Keratinocyte (primary cell): ENCODE measurements around the gene MIGA1. TPM values are rescaled to one million over a fixed set of nuclear protein-coding genes. Genes with fewer than 3 reads are reported as not detected.

ENCODE experiments used
- DNase-seq: peaks from one replicate; pipeline ENCODE4 v3.0.0-alpha.2; 2011; ENCODE audit warnings: low read depth, missing footprints, low spot score
- FAIRE-seq: peaks from 2 replicates; lab custom pipeline; 2011; peaks lifted over from hg19 to GRCh38; lab: Jason Lieb, UNC
- H2AFZ ChIP-seq: 2 replicates; pipeline ENCODE4 v1.6.0; 2012; ENCODE audit warnings: low read length, control low read depth, inconsistent platforms; ENCODE audit not compliant: control insufficient read depth
- H3K27ac ChIP-seq: 2 replicates; pipeline ENCODE4 v1.5.1; 2011; ENCODE audit warnings: low read length; ENCODE audit not compliant: control insufficient read depth, insufficient read depth
- H3K27me3 ChIP-seq: 3 replicates; pipeline ENCODE4 v1.6.0; 2011; ENCODE audit warnings: low read length; ENCODE audit not compliant: control insufficient read depth, insufficient read depth; ENCODE audit errors: extremely low read depth
- H3K36me3 ChIP-seq, 2 experiments: 2 replicates in 1 of 2; 3 replicates in 1 of 2; pipeline ENCODE4 v1.5.1; 2011; ENCODE audit warnings: low read length in 2 of 2, mild to moderate bottlenecking in 1 of 2; ENCODE audit not compliant: control insufficient read depth in 2 of 2, insufficient read depth in 2 of 2; ENCODE audit errors: extremely low read depth in 1 of 2
- H3K4me1 ChIP-seq: 3 replicates; pipeline ENCODE4 v1.5.1; 2011; ENCODE audit warnings: low read length; ENCODE audit not compliant: control insufficient read depth, insufficient read depth; ENCODE audit errors: extremely low read depth
- H3K4me2 ChIP-seq: 3 replicates; pipeline ENCODE4 v1.6.0; 2011; ENCODE audit warnings: low read depth, low read length; ENCODE audit not compliant: control insufficient read depth, insufficient read depth; ENCODE audit errors: extremely low read depth
- H3K4me3 ChIP-seq, 3 experiments: fragments of 200-600 bp in 1 of 3; sonication (generic) in 1 of 3; 2 replicates in 2 of 3; 3 replicates in 1 of 3; pipeline ENCODE4 v1.5.1; 2011 to 2016; ENCODE audit warnings: low read length in 3 of 3, mild to moderate bottlenecking in 3 of 3, control low read depth in 2 of 3, inconsistent platforms in 1 of 3, low read depth in 1 of 3, mixed read lengths in 1 of 3, mixed run types in 1 of 3, moderate library complexity in 1 of 3; ENCODE audit not compliant: control insufficient read depth in 2 of 3, insufficient read depth in 2 of 3; ENCODE audit errors: extremely low read depth in 1 of 3
- H3K79me2 ChIP-seq: 2 replicates; pipeline ENCODE4 v1.6.0; 2012; ENCODE audit warnings: low read length; ENCODE audit not compliant: control insufficient read depth, insufficient read depth
- H3K9ac ChIP-seq: 3 replicates; pipeline ENCODE4 v1.6.0; 2011; ENCODE audit warnings: low read length; ENCODE audit not compliant: control insufficient read depth, insufficient read depth; ENCODE audit errors: extremely low read depth
- H3K9me1 ChIP-seq: 3 replicates; pipeline ENCODE4 v1.6.0; 2011; ENCODE audit warnings: low read length; ENCODE audit not compliant: control insufficient read depth, insufficient read depth; ENCODE audit errors: extremely low read depth
- H3K9me3 ChIP-seq: 2 replicates; pipeline ENCODE4 v1.5.1; 2012; ENCODE audit warnings: low read depth, low read length; ENCODE audit not compliant: control insufficient read depth
- H4K20me1 ChIP-seq: 3 replicates; pipeline ENCODE4 v1.6.0; 2011; ENCODE audit warnings: low read length; ENCODE audit not compliant: control insufficient read depth, insufficient read depth; ENCODE audit errors: extremely low read depth
- CTCF ChIP-seq, 3 experiments: IDR thresholded peaks in 1 of 3; conservative IDR thresholded peaks in 1 of 3; optimal IDR thresholded peaks in 1 of 3; 2 replicates in 2 of 3; 3 replicates in 1 of 3; pipeline versions ENCODE3 to v1.5.1; 2011; ENCODE audit warnings: low read length in 3 of 3, mild to moderate bottlenecking in 3 of 3, moderate library complexity in 2 of 3, control low read depth in 1 of 3, inconsistent platforms in 1 of 3; ENCODE audit not compliant: insufficient read depth in 2 of 3; ENCODE audit errors: extremely low read depth in 1 of 3
- EZH2 ChIP-seq: IDR thresholded peaks from one replicate; pipeline ENCODE4 v1.6.1; 2012; ENCODE audit warnings: inconsistent platforms, mild to moderate bottlenecking, low read length, moderate library complexity
- dilution Hi-C: fragments of 300-500 bp; cut with MboI; formaldehyde crosslinking; loops from one replicate; pipeline ENCODE4 v1.7.0; 2020; ENCODE audit warnings: low sequenced_read_pairs; ENCODE audit not compliant: extremely low pct_ligation_motif_present
- polyA plus RNA-seq, 5 experiments: library from polyadenylated mRNA; depleted of rRNA in 3 of 5; stranded (reverse) in 3 of 5; stranded (forward) in 1 of 5; unstranded in 1 of 5; fragments of >200 nt; gene quantifications; 1 replicate in 1 of 5; 2 replicates in 3 of 5; 3 replicates in 1 of 5; pipeline versions ENCODE4 v1.2.1 to v1.2.3, GENCODE V29; 2011 to 2012; ENCODE audit warnings: missing spikeins in 2 of 5, low read depth in 1 of 5, low replicate concordance in 1 of 5

MIGA1 gene
- polyA plus RNA-seq, 1 donor (not counting 4 experiments of a cell fraction or from before 2014, with no cell fraction given), result 8.5 TPM

GRCh38 chr1:77859248-77859647 is 79.8 kb downstream of the MIGA1 start:
- Histone ChIP-seq H3K36me3 (peaks cover 0 to 3% of the 10 kb centered on the region in 2 experiments), H3K27ac (no peak overlapping the region), H3K9me3 (no peaks in the 10 kb centered on the region), H3K4me3 (no peak overlapping the region), H3K4me1 (no peaks in the 10 kb centered on the region), H3K27me3 (no peaks in the 10 kb centered on the region), H4K20me1 (no peaks in the 10 kb centered on the region), H3K9ac (no peak overlapping the region), H2AFZ (no peak overlapping the region), H3K79me2 (peaks cover 2% of the 10 kb centered on the region), H3K9me1 (no peaks in the 10 kb centered on the region), H3K4me2 (no peak overlapping the region)
- dilution Hi-C loops, result no loop called here
- FAIRE-seq (no peak), DNase-seq (no peak)
- no peak for TF ChIP-seq EZH2
- TF ChIP-seq CTCF (optimal IDR thresholded peaks at IDR 0.05 in 1 of 3, IDR thresholded peaks at IDR 0.05 in 1 of 3, conservative IDR thresholded peaks at IDR 0.05 in 1 of 3; ENCODE audit: extremely low read depth in 1 of 3, insufficient read depth in 2 of 3, low read length in 3 of 3), result no peak

- Histone ChIP-seq H3K79me2 (no peaks in the 10 kb centered on the region), H3K9ac (no peak overlapping the region), H3K9me1 (no peaks in the 10 kb centered on the region), H3K27me3 (no peaks in the 10 kb centered on the region), H3K4me2 (no peak overlapping the region), H3K9me3 (no peaks in the 10 kb centered on the region), H3K4me1 (no peaks in the 10 kb centered on the region), H2AFZ (no peak overlapping the region), H4K20me1 (no peaks in the 10 kb centered on the region), H3K4me3 (no peak overlapping the region), H3K36me3 (peaks cover 0 to 2% of the 10 kb centered on the region in 2 experiments), H3K27ac (no peak overlapping the region)
- DNase-seq (no peak), FAIRE-seq (no peak)
- no peak for TF ChIP-seq EZH2
- TF ChIP-seq CTCF (optimal IDR thresholded peaks at IDR 0.05 in 1 of 3, IDR thresholded peaks at IDR 0.05 in 1 of 3, conservative IDR thresholded peaks at IDR 0.05 in 1 of 3; ENCODE audit: extremely low read depth in 1 of 3, insufficient read depth in 2 of 3, low read length in 3 of 3), result no peak
- dilution Hi-C loops, result no loop called here
These were observed 86.8 kb downstream of the MIGA1 start for GRCh38 chr1:77866296-77866695.
